Measurements from ENCODE around the gene ERGIC1. TPM values are rescaled to one million over a fixed set of nuclear protein-coding genes. Genes with fewer than 3 reads are reported as not detected.

Gene ERGIC1
- total and polyA plus RNA-seq, 2 of the 13 experiments (the other 11 are each of a cell fraction or from before 2014, with no cell fraction given) = 78.5 to 184 TPM

DNA sequence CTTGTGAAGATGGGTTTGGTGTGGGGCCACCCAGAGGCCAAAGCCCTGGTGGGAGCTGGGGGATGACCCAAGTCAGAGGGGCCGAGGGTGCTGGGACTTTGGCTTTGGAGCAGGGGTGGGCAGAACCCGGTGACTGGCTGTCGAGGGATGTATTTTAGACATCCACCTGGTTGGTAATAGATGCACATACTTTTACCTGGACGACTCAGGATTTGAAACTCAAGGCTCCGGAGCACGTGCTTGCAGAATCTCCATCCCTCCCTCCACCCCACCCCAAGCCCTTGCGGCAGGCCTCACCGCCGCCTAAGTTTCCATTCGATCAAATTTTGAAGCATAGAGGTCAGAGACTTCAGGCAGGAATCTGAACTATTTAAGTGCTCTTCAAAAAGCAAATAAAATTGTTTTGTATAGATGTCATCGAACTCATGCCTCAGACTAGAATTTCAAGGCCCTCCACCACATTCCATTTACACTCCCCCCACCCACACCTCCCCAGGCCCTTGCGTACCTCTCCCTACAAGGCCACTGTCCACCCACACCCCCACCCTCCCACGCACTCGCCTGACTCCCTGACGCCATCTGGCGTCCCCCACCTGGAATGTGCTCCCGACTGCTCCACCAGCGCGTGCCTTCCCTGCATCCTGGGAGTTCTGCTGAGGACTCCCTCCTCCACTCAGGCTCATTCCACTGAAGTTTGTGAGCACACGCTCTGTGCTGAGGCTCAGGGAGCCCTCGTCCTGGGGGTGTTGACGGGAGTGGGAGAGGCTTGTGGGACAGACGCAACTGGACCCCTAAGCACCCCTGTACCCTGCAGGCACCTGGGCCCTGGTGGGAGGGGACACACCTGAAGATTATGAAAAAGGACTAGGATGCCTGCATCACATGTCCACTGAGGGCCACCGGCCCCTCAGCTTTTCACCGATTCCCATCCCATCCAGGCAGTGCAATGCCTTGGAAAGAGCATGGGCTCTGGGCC is 68.7 kb downstream of the ERGIC1 start (continued):
- TF ChIP-seq ZNF280B (CRISPR knock-in tag; IDR thresholded peaks at IDR 0.05; ENCODE audit: borderline replicate concordance) = no peak
- peak; percentile 84 for TF ChIP-seq ZSCAN25 (CRISPR knock-in tag; IDR thresholded peaks at IDR 0.05)
- no peak for TF ChIP-seq IRX3 (CRISPR knock-in tag; IDR thresholded peaks at IDR 0.05; ENCODE audit: borderline replicate concordance, low read depth)
- no peak for TF ChIP-seq ZNF598 (CRISPR knock-in tag; IDR thresholded peaks at IDR 0.05; ENCODE audit: borderline replicate concordance)
- TF ChIP-seq ZNF510 (CRISPR knock-in tag; IDR thresholded peaks at IDR 0.05; ENCODE audit: low read depth) = no peak
- TF ChIP-seq, protein P1, sequence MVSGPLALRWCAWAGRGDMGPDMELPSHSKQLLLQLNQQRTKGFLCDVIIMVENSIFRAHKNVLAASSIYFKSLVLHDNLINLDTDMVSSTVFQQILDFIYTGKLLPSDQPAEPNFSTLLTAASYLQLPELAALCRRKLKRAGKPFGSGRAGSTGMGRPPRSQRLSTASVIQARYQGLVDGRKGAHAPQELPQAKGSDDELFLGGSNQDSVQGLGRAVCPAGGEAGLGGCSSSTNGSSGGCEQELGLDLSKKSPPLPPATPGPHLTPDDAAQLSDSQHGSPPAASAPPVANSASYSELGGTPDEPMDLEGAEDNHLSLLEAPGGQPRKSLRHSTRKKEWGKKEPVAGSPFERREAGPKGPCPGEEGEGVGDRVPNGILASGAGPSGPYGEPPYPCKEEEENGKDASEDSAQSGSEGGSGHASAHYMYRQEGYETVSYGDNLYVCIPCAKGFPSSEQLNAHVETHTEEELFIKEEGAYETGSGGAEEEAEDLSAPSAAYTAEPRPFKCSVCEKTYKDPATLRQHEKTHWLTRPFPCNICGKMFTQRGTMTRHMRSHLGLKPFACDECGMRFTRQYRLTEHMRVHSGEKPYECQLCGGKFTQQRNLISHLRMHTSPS (CRISPR knock-in tag; IDR thresholded peaks at IDR 0.05; ENCODE audit: low read depth) = no peak
- TF ChIP-seq, protein P2, sequence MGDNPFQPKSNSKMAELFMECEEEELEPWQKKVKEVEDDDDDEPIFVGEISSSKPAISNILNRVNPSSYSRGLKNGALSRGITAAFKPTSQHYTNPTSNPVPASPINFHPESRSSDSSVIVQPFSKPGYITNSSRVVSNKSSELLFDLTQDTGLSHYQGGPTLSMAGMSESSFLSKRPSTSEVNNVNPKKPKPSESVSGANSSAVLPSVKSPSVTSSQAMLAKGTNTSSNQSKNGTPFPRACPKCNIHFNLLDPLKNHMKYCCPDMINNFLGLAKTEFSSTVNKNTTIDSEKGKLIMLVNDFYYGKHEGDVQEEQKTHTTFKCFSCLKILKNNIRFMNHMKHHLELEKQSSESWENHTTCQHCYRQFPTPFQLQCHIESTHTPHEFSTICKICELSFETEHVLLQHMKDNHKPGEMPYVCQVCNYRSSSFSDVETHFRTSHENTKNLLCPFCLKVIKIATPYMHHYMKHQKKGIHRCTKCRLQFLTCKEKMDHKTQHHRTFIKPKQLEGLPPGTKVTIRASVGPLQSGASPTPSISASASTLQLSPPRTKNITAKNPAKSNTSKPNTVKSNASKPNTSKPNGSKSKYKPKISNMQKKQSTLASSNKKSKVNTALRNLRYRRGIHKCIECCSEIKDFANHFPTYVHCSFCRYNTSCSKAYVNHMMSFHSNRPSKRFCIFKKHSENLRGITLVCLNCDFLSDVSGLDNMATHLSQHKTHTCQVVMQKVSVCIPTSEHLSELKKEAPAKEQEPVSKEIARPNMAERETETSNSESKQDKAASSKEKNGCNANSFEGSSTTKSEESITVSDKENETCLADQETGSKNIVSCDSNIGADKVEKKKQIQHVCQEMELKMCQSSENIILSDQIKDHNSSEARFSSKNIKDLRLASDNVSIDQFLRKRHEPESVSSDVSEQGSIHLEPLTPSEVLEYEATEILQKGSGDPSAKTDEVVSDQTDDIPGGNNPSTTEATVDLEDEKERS (CRISPR knock-in tag; IDR thresholded peaks at IDR 0.05) = peak; percentile 37; the same call in 1 of the 2 replicates
- TF ChIP-seq HMG20A (CRISPR knock-in tag; IDR thresholded peaks at IDR 0.05; ENCODE audit: borderline replicate concordance) = peak; percentile 24; the same call in 1 of the 2 replicates
- TF ChIP-seq ZNF816 (CRISPR knock-in tag; IDR thresholded peaks at IDR 0.05; ENCODE audit: borderline replicate concordance) = 0 out of 2 replicates have a peak, but pooled peaks have one; percentile 47
- no peak for TF ChIP-seq SRSF9 (IDR thresholded peaks at IDR 0.05; ENCODE audit: borderline replicate concordance, insufficient read depth, low read depth, low read length, poor library complexity, severe bottlenecking)
- TF ChIP-seq, protein P3, sequence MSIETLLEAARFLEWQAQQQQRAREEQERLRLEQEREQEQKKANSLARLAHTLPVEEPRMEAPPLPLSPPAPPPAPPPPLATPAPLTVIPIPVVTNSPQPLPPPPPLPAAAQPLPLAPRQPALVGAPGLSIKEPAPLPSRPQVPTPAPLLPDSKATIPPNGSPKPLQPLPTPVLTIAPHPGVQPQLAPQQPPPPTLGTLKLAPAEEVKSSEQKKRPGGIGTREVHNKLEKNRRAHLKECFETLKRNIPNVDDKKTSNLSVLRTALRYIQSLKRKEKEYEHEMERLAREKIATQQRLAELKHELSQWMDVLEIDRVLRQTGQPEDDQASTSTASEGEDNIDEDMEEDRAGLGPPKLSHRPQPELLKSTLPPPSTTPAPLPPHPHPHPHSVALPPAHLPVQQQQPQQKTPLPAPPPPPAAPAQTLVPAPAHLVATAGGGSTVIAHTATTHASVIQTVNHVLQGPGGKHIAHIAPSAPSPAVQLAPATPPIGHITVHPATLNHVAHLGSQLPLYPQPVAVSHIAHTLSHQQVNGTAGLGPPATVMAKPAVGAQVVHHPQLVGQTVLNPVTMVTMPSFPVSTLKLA (IDR thresholded peaks at IDR 0.05) = 0 out of 2 replicates have a peak, but pooled peaks have one; percentile 36
- 0 out of 2 replicates have a peak, but pooled peaks have one; percentile 33 for TF ChIP-seq AHDC1 (CRISPR knock-in tag; IDR thresholded peaks at IDR 0.05; ENCODE audit: borderline replicate concordance)
